Right atrium auricular region (tissue), 2 donors: Measurements from ENCODE around the gene ANKRD13B. TPM values are rescaled to one million over a fixed set of nuclear protein-coding genes. Genes with fewer than 3 reads are reported as not detected.
"Not testable (repeated sequence)": the region's sequence is repeated elsewhere in the genome, so short reads cannot be mapped to it uniquely, and the experiment has no call there.

Experiments
- DNase-seq: peaks from one replicate; pipeline ENCODE4 v3.0.0-alpha.2; 2019; ENCODE audit warnings: low spot score
- H3K27ac ChIP-seq, 2 donors: fragments of 200-600 bp; sonication (generic); 1 replicate in 1 of 2; 2 replicates in 1 of 2; pipeline ENCODE4 v1.5.1; 2016 to 2019
- H3K27me3 ChIP-seq, 2 donors: fragments of 200-600 bp; sonication (generic); one replicate each; pipeline versions ENCODE4 v1.5.1 to v1.6.0; 2017 to 2019
- H3K36me3 ChIP-seq: fragments of 200-600 bp; sonication (generic); one replicate; pipeline ENCODE4 v1.5.1; 2016
- H3K4me1 ChIP-seq, 2 donors: fragments of 200-600 bp; sonication (generic); one replicate each; pipeline versions ENCODE4 v1.5.1 to v1.6.0; 2017 to 2019
- H3K4me3 ChIP-seq, 2 donors: fragments of 200-600 bp; sonication (generic); 1 replicate in 1 of 2; 2 replicates in 1 of 2; pipeline ENCODE4 v1.5.1; 2017 to 2019; ENCODE audit warnings: mild to moderate bottlenecking in 1 of 2, moderate library complexity in 1 of 2
- H3K9me3 ChIP-seq, 2 donors: fragments of 200-600 bp; sonication (generic); one replicate each; pipeline ENCODE4 v1.5.1; 2019
- CTCF ChIP-seq, 2 donors: fragments of 200-600 bp; sonication (generic); IDR thresholded peaks; one replicate each; pipeline ENCODE4 v1.5.1; 2019; ENCODE audit warnings: antibody characterized with exemption in 2 of 2
- total RNA-seq, 2 donors: library from RNA; depleted of rRNA; stranded (reverse); fragments of >200 nt; gene quantifications; one replicate each; pipeline ENCODE4 v1.1.0, GENCODE V29; 2016

ANKRD13B gene
- total RNA-seq, 2 donors from 2014 or later, result 6.6 to 8.3 TPM

GRCh38 chr17:29643817-29644160 lies 50.9 kb downstream of the ANKRD13B start:
- Histone ChIP-seq H3K4me3 (no peak overlapping the region), H3K36me3 (peaks cover 14% of the 10 kb centered on the region), H3K4me1 (peaks cover 0 to 80% of the 10 kb centered on the region in 2 donors), H3K27ac (peak overlapping the region; percentile 77 to 86), H3K9me3 (no peaks in the 10 kb centered on the region), H3K27me3 (no peaks in the 10 kb centered on the region)
- DNase-seq, result no peak
- no peak for TF ChIP-seq CTCF (IDR thresholded peaks at IDR 0.05)

- Histone ChIP-seq H3K36me3 (peaks cover 14% of the 10 kb centered on the region), H3K9me3 (no peaks in the 10 kb centered on the region), H3K4me1 (peaks cover 0 to 62% of the 10 kb centered on the region in 2 donors), H3K27ac (peak overlapping the region; percentile 77 to 86), H3K4me3 (no peak overlapping the region), H3K27me3 (no peaks in the 10 kb centered on the region)
- TF ChIP-seq CTCF (IDR thresholded peaks at IDR 0.05), result no peak
- peak; percentile 93 for DNase-seq
Measured at GRCh38 chr17:29645515-29646051, 52.7 kb downstream of the ANKRD13B start.

DNA sequence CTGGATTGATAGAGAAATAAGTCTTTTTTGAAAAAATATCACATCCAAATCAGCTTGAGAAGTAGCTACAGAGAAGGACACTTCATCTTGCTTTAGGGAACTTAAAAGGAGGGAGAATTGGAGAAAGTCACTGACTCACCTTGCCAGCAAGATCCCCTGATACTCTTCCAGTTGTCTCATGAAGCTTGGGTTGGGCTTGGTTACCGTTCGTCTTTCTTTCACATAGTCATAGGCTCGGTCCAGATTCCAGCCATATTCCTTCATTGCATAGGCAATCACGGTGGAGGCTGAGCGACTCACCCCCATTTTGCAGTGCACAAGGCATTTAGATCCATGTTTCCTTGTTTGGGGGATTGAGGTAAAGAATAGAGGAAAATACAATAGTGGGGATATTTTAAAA lies 55.1 kb downstream of the ANKRD13B start:
- Histone ChIP-seq H3K27ac (no peak overlapping the region), H3K27me3 (no peaks in the 10 kb centered on the region), H3K4me3 (no peak overlapping the region), H3K9me3 (no peaks in the 10 kb centered on the region), H3K36me3 (peaks cover 14% of the 10 kb centered on the region), H3K4me1 (peaks cover 0 to 38% of the 10 kb centered on the region in 2 donors)
- no peak for DNase-seq
- no peak for TF ChIP-seq CTCF (IDR thresholded peaks at IDR 0.05)

- Histone ChIP-seq H3K27ac (no peak overlapping the region), H3K4me3 (no peak overlapping the region), H3K9me3 (no peaks in the 10 kb centered on the region), H3K27me3 (no peaks in the 10 kb centered on the region), H3K4me1 (peaks cover 0 to 25% of the 10 kb centered on the region in 2 donors), H3K36me3 (peaks cover 14% of the 10 kb centered on the region)
- no peak for DNase-seq
- no peak for TF ChIP-seq CTCF (IDR thresholded peaks at IDR 0.05)
Measured at GRCh38 chr17:29649359-29649758, 56.4 kb downstream of the ANKRD13B start.

DNA sequence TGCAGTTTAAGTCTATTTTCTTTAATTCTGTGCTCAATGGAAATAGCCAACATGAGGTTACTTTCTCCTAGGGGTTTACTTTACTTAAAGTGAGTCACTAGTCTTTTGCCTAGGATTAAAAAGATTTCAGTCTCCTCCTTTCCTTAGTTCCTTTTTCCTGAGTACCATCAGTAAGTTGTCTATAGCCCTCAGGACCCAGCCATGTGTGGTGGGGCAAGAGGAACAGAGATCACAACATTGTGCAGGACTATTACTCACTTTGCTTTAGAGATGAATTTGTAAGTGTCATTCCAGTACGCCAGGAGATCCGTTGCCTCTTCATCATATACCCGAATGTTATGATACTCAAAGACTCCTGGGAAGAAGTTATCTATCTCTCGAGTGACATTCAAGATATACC lies 57.5 kb downstream of the ANKRD13B start:
- Histone ChIP-seq H3K9me3 (no peaks in the 10 kb centered on the region), H3K4me3 (no peak overlapping the region), H3K4me1 (peaks cover 0 to 22% of the 10 kb centered on the region in 2 donors), H3K27ac (peak overlapping the region; percentile 9 to 17), H3K36me3 (peaks cover 16% of the 10 kb centered on the region), H3K27me3 (no peaks in the 10 kb centered on the region)
- no peak for DNase-seq
- no peak for TF ChIP-seq CTCF (IDR thresholded peaks at IDR 0.05)

DNA sequence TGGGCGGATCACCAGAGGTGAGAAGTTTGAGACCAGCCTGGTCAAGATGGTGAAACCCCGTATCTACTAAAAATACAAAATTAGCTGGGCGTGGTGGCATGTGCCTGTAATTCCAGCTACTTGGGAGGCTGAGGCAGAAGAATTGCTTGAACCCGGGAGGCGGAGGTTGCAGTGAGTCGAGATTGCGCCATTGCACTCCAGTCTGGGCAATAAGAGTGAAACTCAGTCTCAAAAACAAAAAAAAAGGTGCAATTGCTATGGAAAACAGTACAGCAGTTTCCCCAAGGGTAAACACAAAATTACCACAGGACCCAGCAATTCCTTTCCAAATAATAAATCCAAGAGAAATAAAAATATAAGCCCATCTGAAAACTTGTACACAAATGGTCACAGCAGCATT lies 59.0 kb downstream of the ANKRD13B start:
- DNase-seq, result not testable (repeated sequence)

More for the DNA sequence above, 59.0 kb downstream of the ANKRD13B start:
- H3K36me3 ChIP-seq, result peaks cover 29% of the 10 kb centered on the region
- not testable (repeated sequence) for H3K27ac ChIP-seq, H3K27me3 ChIP-seq, H3K4me1 ChIP-seq, H3K4me3 ChIP-seq, H3K9me3 ChIP-seq
